NT2/D1 (cell line): Measurements from ENCODE around the gene TBL1XR1.

Experiments used
- SUZ12 ChIP-seq: IDR thresholded peaks from 2 replicates; pipeline ENCODE4 v1.6.1; 2011; ENCODE audit not compliant: insufficient read length, insufficient read depth; ENCODE audit errors: extremely low read depth
- YY1 ChIP-seq: IDR thresholded peaks from 2 replicates; pipeline ENCODE4 v1.6.1; 2011; ENCODE audit not compliant: insufficient read length, insufficient read depth
- ZNF274 ChIP-seq: IDR thresholded peaks from 2 replicates; pipeline ENCODE4 v1.6.1; 2011; ENCODE audit warnings: mild to moderate bottlenecking, low read depth, low read length

DNA sequence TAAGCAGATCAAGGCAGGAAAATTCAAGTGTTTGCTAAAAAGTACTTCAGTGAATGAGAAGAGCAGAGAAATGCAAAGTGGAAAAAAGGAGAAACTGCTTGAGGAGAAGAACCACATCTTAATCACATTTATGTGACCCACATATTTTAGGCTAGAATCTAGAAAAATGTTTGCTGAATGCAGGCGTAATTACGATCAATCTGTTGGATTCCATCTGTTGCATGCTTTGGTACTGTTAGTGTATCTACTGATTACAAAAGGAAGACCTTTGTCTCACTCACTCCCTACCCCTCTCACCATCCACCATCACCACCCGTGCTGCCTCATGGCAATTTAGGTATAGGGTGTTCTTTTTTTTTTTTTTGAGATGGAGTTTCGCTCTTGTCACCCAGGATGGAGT is 9.7 kb upstream of the TBL1XR1 start:
- TF ChIP-seq YY1, result no peak
- no peak for TF ChIP-seq SUZ12
- TF ChIP-seq ZNF274, result no peak
